ENCODE measurements around the gene MTUS2. TPM values are rescaled to one million over a fixed set of nuclear protein-coding genes. Genes with fewer than 3 reads are reported as not detected.

The MTUS2 gene
- under 1 TPM in 1 of 2 donors, not detected in 1; 0.02 TPM for total RNA-seq

DNA sequence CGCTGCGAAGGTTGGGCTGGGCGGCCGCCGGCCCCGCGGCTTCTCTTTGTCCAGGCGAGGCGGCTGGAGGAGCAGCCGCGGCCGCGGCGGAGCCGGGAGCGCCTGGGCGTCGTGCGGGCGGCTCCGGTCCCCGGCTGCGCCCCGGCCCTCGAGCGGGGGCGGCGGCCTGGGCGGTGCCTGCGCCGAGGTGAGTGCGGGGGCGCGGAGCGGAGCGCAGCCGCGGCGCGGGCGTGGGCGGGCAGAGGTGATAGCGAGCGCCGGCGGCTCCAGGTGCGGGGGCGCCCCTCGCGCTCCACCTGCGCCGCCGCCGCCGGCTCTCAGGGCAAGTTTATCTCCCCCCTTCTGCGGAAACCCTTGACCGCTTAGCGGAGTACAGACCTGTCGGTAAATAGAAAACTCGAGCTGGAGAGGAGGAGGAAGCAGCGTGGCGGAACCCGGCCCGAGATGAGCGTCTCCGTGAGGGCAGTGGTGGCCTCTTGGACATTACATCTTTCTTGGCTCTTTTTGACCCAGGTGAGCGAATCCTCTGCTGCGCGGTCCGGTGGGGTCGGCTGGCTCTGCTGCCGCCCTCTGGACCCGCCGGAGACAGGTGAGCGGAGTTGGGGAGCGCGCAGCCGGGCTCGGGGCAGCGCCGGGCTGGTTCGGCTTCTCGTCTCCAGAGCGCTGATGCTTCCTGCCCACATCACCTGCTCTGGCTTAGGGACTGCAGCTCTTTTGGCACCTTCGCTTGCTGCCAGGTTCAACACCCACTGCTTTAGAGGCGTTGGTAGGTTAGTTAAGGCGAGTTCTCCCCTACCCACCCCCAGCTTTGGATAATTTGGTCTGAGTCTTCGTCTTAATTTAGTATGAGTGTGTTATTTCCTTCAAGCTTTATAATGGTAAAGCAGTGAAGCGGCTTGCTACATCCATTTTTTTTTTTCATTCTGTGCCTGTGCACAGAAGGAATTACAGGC lies at the start of gene MTUS2:
TSS of gene MTUS2 (plus strand) at position 241 of the 953 bp plus-strand sequence.
- DNase-seq (peak; percentile 46 to 48), ATAC-seq (replicated peaks in 1 of 2) (peak; percentile 61 to 62)
- Mint-ChIP-seq H3K4me1 (ENCODE audit: low read depth) (no peaks in the 10 kb centered on the region), H3K4me3 (peak within 1 kb of the TSS; percentile 71 to 89), H3K27me3 (ENCODE audit: low read depth) (peaks cover 73% of the 10 kb centered on the region), H3K36me3 (ENCODE audit: insufficient read depth in 2 of 2) (peaks cover 4% of the 10 kb centered on the region in 2 donors), H3K9me3 (peaks cover 4 to 5% of the 10 kb centered on the region in 2 donors), H3K27ac (peak within 1 kb of the TSS; percentile 43)

DNA sequence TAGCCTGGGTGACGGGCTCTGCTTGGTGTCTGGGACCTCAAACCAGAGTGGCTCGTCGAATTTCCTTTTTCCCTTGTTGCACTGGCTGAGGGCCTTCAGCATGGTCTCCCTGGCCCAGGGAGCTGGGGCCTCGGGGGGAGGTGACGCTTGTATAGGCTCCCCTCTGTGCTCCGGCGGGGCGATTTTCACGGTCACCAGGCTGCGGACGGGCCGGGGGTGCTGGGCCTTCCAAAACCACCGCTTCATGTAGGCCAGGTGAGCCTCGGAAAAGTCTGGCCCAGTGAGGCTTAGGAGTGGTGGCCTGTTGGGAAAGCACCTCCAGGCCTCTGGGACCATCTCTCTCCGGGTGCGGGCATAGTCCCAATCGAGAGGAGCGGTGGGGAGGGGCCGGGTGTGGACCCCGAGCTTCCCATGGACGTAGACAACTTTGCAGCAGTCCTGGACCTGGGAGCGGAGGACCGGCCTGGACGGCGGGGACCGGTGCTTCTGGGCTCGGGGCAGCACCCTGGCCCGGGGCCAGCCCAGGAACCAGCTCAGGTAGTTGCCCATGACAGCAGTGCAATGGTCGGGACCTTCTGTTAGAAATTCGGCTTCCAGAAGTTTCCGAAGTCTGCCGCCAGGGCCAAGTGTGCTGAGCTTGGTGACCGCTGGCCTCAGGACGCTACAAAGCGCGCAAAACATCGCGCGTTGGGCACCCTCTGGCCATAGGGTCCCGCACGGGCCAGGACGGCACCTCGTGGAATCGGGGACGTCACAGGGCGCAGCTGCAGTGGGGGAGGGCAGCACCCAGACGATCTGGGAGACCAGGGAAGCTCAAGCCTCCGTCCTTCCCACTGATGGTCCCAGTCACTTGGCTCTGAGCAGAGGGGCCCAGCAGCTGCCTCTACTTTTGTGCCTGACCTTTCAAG lies 41.6 kb upstream of the MTUS2 start:
- ATAC-seq (replicated peaks in 1 of 2), result no peak
- Mint-ChIP-seq H3K4me1 (ENCODE audit: low read depth) (no peaks in the 10 kb centered on the region), H3K36me3 (ENCODE audit: insufficient read depth in 2 of 2) (peaks cover 5 to 7% of the 10 kb centered on the region in 2 donors), H3K4me3 (no peak overlapping the region), H3K27ac (no peak overlapping the region), H3K9me3 (peaks cover 5 to 14% of the 10 kb centered on the region in 2 donors), H3K27me3 (ENCODE audit: low read depth) (peaks cover 29% of the 10 kb centered on the region)
- DNase-seq, result no peak

DNA sequence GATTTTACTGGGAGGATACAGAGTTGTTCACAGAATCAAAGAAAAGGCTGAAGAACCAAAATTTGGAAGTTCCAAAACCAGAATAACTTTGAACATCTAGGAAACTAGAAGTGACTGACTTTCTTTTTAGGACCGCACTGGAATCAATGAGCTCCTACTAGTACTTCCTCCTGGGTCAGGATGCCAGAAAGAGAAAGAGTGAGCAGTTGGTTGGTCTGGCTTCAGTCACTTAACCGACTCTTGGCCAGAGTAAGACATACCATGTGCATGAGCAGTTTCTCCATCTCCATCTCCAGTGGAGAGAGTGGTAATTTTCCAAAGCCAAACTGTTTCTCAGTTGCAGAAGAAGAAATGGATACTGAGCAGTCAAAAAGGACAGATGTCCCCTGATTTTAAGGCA lies 27.1 kb upstream of the MTUS2 start:
- no peak overlapping the region for H3K4me3 Mint-ChIP-seq
- H3K27me3 Mint-ChIP-seq (ENCODE audit: low read depth), result peaks cover 48% of the 10 kb centered on the region
- no peaks in the 10 kb centered on the region for H3K4me1 Mint-ChIP-seq (ENCODE audit: low read depth)
- ATAC-seq (replicated peaks in 1 of 2) (no peak), DNase-seq (no peak)
- no peaks in the 10 kb centered on the region for H3K9me3 Mint-ChIP-seq
- H3K27ac Mint-ChIP-seq, result no peak overlapping the region
- H3K36me3 Mint-ChIP-seq (ENCODE audit: insufficient read depth in 2 of 2), result no peaks in the 10 kb centered on the region

DNA sequence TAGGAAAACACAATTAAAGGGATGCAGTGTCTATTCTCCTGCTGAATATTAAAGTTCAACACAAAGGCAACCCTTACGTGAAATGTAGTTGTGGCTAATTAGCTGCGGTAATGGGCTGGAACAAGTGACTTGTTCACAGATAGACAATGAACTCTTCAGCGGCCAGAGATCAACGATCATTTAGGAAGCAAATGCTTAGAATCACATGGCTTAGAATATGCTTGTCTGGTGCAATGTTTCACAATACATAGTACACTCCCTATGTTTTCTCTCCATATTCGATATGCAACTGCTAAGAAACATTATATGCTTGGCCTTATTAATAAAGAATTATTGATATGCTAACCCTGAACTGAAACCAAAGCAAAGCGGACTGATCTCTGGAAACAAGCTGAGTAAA lies 25.7 kb upstream of the MTUS2 start:
- Mint-ChIP-seq H3K27me3 (ENCODE audit: low read depth) (peaks cover 49% of the 10 kb centered on the region), H3K4me1 (ENCODE audit: low read depth) (no peaks in the 10 kb centered on the region), H3K9me3 (no peaks in the 10 kb centered on the region), H3K36me3 (ENCODE audit: insufficient read depth in 2 of 2) (no peaks in the 10 kb centered on the region), H3K27ac (no peak overlapping the region), H3K4me3 (no peak overlapping the region)
- DNase-seq (no peak), ATAC-seq (replicated peaks in 1 of 2) (no peak)

DNA sequence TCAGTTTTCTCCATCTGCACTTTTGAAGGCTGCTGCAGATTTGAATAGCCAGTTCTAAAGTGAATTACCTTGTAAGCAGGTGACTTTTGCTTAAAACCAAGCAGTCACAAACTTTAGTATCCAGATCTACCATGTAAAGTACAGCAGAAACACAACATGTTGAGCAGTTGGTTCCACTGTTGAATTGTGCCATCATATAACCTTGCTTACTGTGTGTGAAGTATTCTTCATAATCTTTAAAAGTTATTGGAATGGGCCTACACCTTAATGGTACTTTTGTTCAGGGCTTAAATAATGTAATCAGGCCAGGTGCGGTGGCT lies 23.2 kb upstream of the MTUS2 start:
- Mint-ChIP-seq H3K9me3 (no peaks in the 10 kb centered on the region), H3K36me3 (ENCODE audit: insufficient read depth in 2 of 2) (no peaks in the 10 kb centered on the region), H3K4me1 (ENCODE audit: low read depth) (no peaks in the 10 kb centered on the region), H3K4me3 (peak overlapping the region; percentile 78 to 86), H3K27me3 (ENCODE audit: low read depth) (peaks cover 27% of the 10 kb centered on the region), H3K27ac (no peak overlapping the region)
- DNase-seq, result no peak
- ATAC-seq (replicated peaks in 1 of 2), result no peak

- Mint-ChIP-seq H3K36me3 (ENCODE audit: insufficient read depth in 2 of 2) (no peaks in the 10 kb centered on the region), H3K27me3 (ENCODE audit: low read depth) (peaks cover 28% of the 10 kb centered on the region), H3K4me3 (no peak overlapping the region), H3K9me3 (peaks cover 8 to 12% of the 10 kb centered on the region in 2 donors), H3K4me1 (ENCODE audit: low read depth) (no peaks in the 10 kb centered on the region), H3K27ac (no peak overlapping the region)
- peak; percentile 56 to 60 for DNase-seq
- no peak for ATAC-seq (replicated peaks in 1 of 2)
Observed at GRCh38 chr13:28805193-28805819, 14.8 kb upstream of the MTUS2 start.

- Mint-ChIP-seq H3K4me1 (ENCODE audit: low read depth) (no peaks in the 10 kb centered on the region), H3K27ac (no peak overlapping the region), H3K4me3 (no peak overlapping the region), H3K9me3 (no peaks in the 10 kb centered on the region), H3K36me3 (ENCODE audit: insufficient read depth in 2 of 2) (no peaks in the 10 kb centered on the region), H3K27me3 (ENCODE audit: low read depth) (peaks cover 45% of the 10 kb centered on the region)
- DNase-seq, result no peak
- no peak for ATAC-seq (replicated peaks in 1 of 2)
Observed at GRCh38 chr13:28817204-28817603, 2.9 kb upstream of the MTUS2 start.

- DNase-seq (peak in 1 of 2 donors; percentile 1), ATAC-seq (replicated peaks in 1 of 2) (no peak)
- no peaks in the 10 kb centered on the region for H3K4me1 Mint-ChIP-seq (ENCODE audit: low read depth)
- H3K9me3 Mint-ChIP-seq, result peaks cover 4 to 5% of the 10 kb centered on the region in 2 donors
- H3K27ac Mint-ChIP-seq, result no peak overlapping the region
- peak overlapping the region; percentile 32 to 54 for H3K4me3 Mint-ChIP-seq
- peaks cover 64% of the 10 kb centered on the region for H3K27me3 Mint-ChIP-seq (ENCODE audit: low read depth)
- peaks cover 3 to 4% of the 10 kb centered on the region in 2 donors for H3K36me3 Mint-ChIP-seq (ENCODE audit: insufficient read depth in 2 of 2)
Observed at GRCh38 chr13:28819046-28819730, 951 bp upstream of the MTUS2 start.

DNA sequence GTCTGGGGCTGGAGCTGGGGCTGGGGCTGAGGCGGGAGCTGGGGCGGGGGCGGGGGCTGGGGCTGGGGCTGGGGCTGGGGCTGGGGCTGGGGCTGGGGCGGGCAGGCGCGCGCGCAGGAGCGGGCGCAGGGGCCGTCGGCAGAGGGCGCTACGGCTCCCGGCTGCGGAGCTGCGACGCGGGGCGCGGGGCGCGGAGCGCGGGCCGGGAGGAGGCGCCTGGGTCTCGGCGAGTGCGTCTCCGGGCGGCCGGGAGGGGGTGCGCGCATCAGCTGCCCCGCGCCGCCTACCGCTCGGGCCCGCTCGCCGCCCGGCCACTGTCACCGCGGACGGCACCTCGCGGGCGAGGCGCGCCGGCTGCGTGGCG lies 422 bp upstream of the MTUS2 start:
- ATAC-seq (replicated peaks in 1 of 2) (peak; percentile 89 to 91), DNase-seq (peak; percentile 70 to 79)
- Mint-ChIP-seq H3K27me3 (ENCODE audit: low read depth) (peaks cover 69% of the 10 kb centered on the region), H3K4me1 (ENCODE audit: low read depth) (no peaks in the 10 kb centered on the region), H3K36me3 (ENCODE audit: insufficient read depth in 2 of 2) (peaks cover 4% of the 10 kb centered on the region in 2 donors), H3K9me3 (peaks cover 4 to 5% of the 10 kb centered on the region in 2 donors), H3K4me3 (peak overlapping the region in 1 of 2 donors; percentile 54), H3K27ac (no peak overlapping the region)

- peaks cover 67% of the 10 kb centered on the region for H3K27me3 Mint-ChIP-seq (ENCODE audit: low read depth)
- ATAC-seq (replicated peaks in 1 of 2) (no peak), DNase-seq (no peak)
- peaks cover 4 to 5% of the 10 kb centered on the region in 2 donors for H3K9me3 Mint-ChIP-seq
- no peak overlapping the region for H3K4me3 Mint-ChIP-seq
- H3K36me3 Mint-ChIP-seq (ENCODE audit: insufficient read depth in 2 of 2), result peaks cover 4% of the 10 kb centered on the region in 2 donors
- H3K4me1 Mint-ChIP-seq (ENCODE audit: low read depth), result no peaks in the 10 kb centered on the region
- H3K27ac Mint-ChIP-seq, result no peak overlapping the region
Observed at GRCh38 chr13:28822151-28822550, 2.0 kb downstream of the MTUS2 start.

DNA sequence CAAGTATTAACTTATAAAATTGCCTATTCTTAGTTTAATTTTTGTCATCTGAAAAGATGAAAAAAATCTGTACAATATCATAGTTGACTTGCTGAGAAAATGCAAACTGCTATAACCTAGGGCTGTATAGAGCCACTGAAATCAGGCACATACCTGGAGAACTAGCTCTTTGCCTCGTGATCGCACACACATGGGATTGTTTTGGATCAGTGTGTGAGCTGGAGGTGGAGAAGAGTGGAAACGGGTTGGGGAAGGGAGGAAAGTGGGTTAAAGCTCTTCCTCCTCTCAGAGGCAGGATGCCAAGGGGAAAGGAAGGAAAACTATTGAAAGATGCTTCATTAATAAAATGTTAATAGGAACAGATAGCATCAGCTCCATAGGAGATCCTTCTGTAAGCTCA lies 2.7 kb downstream of the MTUS2 start:
- H3K27me3 Mint-ChIP-seq (ENCODE audit: low read depth), result peaks cover 61% of the 10 kb centered on the region

DNA sequence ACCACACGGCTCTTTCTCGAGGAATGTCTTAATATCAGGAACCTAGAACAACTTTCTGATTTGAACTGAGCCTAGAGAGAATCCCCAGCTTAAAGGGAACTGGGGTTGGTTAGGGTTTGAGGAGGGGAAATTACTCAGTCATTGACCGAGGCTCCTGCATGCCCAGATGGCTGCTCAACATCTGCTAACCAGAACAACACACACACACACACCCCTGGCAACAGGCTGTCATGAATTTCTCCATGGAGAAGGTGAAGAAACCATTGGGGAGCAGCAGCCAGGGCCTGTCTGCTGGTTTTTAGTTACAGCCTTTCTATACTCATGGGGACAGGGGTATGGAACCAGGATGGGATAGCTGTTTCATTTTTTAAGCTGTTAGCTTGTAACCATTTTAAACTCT lies 5.2 kb downstream of the MTUS2 start:
- DNase-seq (no peak), ATAC-seq (replicated peaks in 1 of 2) (no peak)
- no peaks in the 10 kb centered on the region for H3K4me1 Mint-ChIP-seq (ENCODE audit: low read depth)
- H3K27ac Mint-ChIP-seq, result no peak overlapping the region
- peaks cover 8 to 10% of the 10 kb centered on the region in 2 donors for H3K9me3 Mint-ChIP-seq
- peaks cover 10 to 14% of the 10 kb centered on the region in 2 donors for H3K36me3 Mint-ChIP-seq (ENCODE audit: insufficient read depth in 2 of 2)
- H3K27me3 Mint-ChIP-seq (ENCODE audit: low read depth), result peaks cover 46% of the 10 kb centered on the region
- H3K4me3 Mint-ChIP-seq, result no peak overlapping the region

More for the DNA sequence above, 2.7 kb downstream of the MTUS2 start:
- Mint-ChIP-seq H3K36me3 (ENCODE audit: insufficient read depth in 2 of 2) (peaks cover 4% of the 10 kb centered on the region in 2 donors), H3K4me1 (ENCODE audit: low read depth) (no peaks in the 10 kb centered on the region), H3K4me3 (no peak overlapping the region), H3K9me3 (peaks cover 5 to 6% of the 10 kb centered on the region in 2 donors), H3K27ac (no peak overlapping the region)
- DNase-seq (no peak), ATAC-seq (replicated peaks in 1 of 2) (no peak)

Data from activated T-cell treated with anti-CD3 and anti-CD28 coated beads, Interleukin-2, amount 50 U/mL, for 72 hours (primary cell).